Ishikawa (cell line): ENCODE data around the gene PODNL1.

Experiments used
- CEBPB ChIP-seq: IDR thresholded peaks from 2 replicates; pipeline ENCODE4 v1.6.1; 2012
- CREB1 ChIP-seq: IDR thresholded peaks from 2 replicates; pipeline ENCODE4 v1.6.1; 2012; ENCODE audit warnings: low read depth
- EGR1 ChIP-seq: IDR thresholded peaks from 2 replicates; pipeline ENCODE4 v1.6.1; 2012
- EP300 ChIP-seq: IDR thresholded peaks from 2 replicates; pipeline ENCODE4 v1.6.1; 2012; ENCODE audit warnings: borderline replicate concordance
- FOXM1 ChIP-seq: IDR thresholded peaks from 2 replicates; pipeline ENCODE4 v1.6.1; 2012; ENCODE audit warnings: low read depth, borderline replicate concordance
- NFIC ChIP-seq: IDR thresholded peaks from 2 replicates; pipeline ENCODE4 v1.6.1; 2012
- RAD21 ChIP-seq: IDR thresholded peaks from 2 replicates; pipeline ENCODE4 v1.6.1; 2012; ENCODE audit warnings: low read depth
- TAF1 ChIP-seq: IDR thresholded peaks from 2 replicates; pipeline ENCODE4 v1.6.1; 2012; ENCODE audit warnings: low read depth, mild to moderate bottlenecking
- TCF12 ChIP-seq: IDR thresholded peaks from 2 replicates; pipeline ENCODE4 v1.6.1; 2012; ENCODE audit warnings: low read depth
- TEAD4 ChIP-seq: IDR thresholded peaks from 2 replicates; pipeline ENCODE4 v1.6.1; 2012
- YY1 ChIP-seq: IDR thresholded peaks from 2 replicates; pipeline ENCODE4 v1.6.1; 2012; ENCODE audit warnings: low read depth
- ZBTB7A ChIP-seq: IDR thresholded peaks from 2 replicates; pipeline ENCODE4 v1.6.1; 2012; ENCODE audit warnings: low read depth
- TF ChIP-seq, protein P1 (sequence below): IDR thresholded peaks from 2 replicates; pipeline ENCODE4 v1.6.1; 2012
- TF ChIP-seq, protein P2 (sequence below): IDR thresholded peaks from 2 replicates; pipeline ENCODE4 v1.6.1; 2012; ENCODE audit warnings: low read depth, mild to moderate bottlenecking
- TF ChIP-seq, protein P3 (sequence below): IDR thresholded peaks from 2 replicates; pipeline ENCODE4 v1.6.1; 2012

PODNL1 gene

DNA sequence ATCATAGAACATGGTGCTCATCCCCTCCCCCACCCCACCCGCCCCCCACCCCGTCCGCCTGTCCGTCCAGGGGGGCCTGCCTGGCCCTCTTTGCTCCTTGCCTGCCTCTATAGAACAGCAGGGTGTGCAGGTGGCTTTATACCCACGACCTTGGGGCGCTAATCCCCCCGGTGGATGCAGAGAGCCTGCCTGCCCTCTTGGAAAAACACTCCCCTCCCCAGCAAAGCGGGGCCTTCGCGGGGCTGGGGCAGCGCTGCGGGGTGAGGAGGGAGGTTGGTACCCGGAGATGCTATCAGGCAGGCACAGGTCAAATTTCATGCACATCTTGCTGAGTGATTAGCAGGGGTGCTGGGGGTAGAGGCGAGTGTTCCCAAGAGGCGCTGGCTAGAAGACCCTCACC lies 46.0 kb upstream of the PODNL1 start:
- TF ChIP-seq EP300 = no peak
- TF ChIP-seq EGR1 = no peak
- TF ChIP-seq, protein P1, sequence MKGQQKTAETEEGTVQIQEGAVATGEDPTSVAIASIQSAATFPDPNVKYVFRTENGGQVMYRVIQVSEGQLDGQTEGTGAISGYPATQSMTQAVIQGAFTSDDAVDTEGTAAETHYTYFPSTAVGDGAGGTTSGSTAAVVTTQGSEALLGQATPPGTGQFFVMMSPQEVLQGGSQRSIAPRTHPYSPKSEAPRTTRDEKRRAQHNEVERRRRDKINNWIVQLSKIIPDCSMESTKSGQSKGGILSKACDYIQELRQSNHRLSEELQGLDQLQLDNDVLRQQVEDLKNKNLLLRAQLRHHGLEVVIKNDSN = no peak
- TF ChIP-seq TCF12 = no peak
- no peak for TF ChIP-seq TEAD4
- no peak for TF ChIP-seq RAD21
- TF ChIP-seq FOXM1 = no peak
- no peak for TF ChIP-seq NFIC
- TF ChIP-seq, protein P2, sequence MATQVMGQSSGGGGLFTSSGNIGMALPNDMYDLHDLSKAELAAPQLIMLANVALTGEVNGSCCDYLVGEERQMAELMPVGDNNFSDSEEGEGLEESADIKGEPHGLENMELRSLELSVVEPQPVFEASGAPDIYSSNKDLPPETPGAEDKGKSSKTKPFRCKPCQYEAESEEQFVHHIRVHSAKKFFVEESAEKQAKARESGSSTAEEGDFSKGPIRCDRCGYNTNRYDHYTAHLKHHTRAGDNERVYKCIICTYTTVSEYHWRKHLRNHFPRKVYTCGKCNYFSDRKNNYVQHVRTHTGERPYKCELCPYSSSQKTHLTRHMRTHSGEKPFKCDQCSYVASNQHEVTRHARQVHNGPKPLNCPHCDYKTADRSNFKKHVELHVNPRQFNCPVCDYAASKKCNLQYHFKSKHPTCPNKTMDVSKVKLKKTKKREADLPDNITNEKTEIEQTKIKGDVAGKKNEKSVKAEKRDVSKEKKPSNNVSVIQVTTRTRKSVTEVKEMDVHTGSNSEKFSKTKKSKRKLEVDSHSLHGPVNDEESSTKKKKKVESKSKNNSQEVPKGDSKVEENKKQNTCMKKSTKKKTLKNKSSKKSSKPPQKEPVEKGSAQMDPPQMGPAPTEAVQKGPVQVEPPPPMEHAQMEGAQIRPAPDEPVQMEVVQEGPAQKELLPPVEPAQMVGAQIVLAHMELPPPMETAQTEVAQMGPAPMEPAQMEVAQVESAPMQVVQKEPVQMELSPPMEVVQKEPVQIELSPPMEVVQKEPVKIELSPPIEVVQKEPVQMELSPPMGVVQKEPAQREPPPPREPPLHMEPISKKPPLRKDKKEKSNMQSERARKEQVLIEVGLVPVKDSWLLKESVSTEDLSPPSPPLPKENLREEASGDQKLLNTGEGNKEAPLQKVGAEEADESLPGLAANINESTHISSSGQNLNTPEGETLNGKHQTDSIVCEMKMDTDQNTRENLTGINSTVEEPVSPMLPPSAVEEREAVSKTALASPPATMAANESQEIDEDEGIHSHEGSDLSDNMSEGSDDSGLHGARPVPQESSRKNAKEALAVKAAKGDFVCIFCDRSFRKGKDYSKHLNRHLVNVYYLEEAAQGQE = no peak
- TF ChIP-seq, protein P3, sequence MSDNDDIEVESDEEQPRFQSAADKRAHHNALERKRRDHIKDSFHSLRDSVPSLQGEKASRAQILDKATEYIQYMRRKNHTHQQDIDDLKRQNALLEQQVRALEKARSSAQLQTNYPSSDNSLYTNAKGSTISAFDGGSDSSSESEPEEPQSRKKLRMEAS = no peak
- TF ChIP-seq TAF1 = no peak
- no peak for TF ChIP-seq ZBTB7A

DNA sequence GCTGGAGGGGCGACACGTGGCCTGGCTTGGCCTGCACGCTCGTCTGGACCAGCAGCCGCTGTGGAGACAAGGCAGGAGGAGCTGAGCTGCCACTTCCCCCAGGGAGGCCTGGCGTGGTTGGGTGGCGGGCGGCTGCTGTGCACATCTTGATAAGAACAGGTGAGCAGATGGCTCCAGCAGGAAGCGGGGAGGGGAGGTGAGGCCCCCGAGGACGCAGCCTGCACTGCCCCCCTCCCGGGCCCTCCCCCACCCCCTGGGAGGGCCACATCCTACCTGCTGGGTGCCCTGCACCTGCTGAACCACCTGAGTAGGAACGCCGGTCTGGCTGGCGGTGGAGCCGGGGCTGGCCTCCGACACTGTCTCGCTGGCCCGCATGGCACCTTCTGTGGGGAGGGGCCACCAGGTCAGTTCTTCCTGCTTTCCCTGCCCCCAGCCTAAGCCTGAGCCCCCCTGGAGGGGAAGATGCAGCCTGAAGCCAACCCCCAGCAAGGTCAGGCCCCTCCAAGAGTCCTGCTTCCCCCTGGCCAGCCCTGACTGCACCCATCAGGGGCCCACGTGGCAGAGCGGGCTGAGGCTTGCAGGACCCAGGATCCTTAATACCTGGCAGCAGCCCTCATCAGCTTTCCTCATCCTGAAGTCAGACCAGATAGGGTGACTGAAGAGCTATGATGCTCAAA lies 45.1 kb upstream of the PODNL1 start:
- TF ChIP-seq YY1 (no peak), CREB1 (no peak), FOXM1 (no peak), CEBPB (no peak), TEAD4 (no peak), RAD21 (no peak), EGR1 (no peak), NFIC (no peak)
- TF ChIP-seq, protein P1 = no peak
- TF ChIP-seq, protein P3 = no peak

DNA sequence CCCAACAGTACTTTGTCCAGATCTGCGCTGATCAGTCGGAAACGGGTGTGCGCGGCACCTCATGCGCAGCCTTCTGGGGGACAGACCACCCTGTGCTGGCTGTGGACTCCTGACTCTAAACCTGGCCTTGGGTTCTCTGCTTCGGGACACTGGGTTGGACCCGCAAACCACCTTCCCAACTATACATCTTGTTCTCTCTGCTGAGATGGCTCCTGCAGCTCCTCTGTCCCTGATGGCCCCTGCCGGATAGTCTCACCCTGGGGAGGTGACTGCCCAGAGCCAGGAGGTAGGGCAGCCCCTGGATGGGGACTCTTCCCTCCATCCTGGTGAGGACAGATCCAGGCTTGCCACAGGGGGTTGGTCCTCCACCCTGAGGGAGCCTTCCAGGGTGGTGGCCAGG lies 44.6 kb upstream of the PODNL1 start:
- TF ChIP-seq NFIC (no peak), RAD21 (no peak), CEBPB (no peak), TCF12 (no peak), ZBTB7A (no peak), TAF1 (no peak), TEAD4 (no peak), YY1 (no peak), FOXM1 (no peak), EGR1 (no peak)
- TF ChIP-seq, protein P2 = no peak
- TF ChIP-seq, protein P1 = no peak
- TF ChIP-seq, protein P3 = no peak

DNA sequence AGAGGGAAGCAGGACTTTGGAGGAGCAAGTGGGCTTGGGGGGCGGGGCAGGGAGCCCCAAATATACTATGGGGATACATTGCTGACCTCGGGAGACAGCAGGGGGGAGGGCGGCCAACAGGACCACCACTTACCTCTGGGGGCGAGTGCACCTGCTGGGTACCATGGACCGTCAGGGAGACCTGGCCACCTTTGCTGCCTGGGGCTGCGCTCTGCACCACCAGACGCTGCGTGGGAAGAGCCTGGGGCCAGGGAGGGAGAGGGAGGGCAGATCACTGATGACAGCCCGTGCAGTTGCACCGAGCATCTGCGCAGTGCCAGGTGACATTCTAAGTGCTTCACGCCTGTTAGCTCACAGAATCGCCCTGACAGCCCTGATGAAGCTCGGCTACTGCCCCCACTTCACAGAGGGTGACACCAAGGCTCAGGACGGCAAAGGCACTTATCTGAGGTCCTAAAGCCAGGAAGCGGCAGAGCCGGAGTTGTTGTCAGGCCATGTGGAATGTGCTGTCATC lies 43.8 kb upstream of the PODNL1 start:
- TF ChIP-seq, protein P3 = no peak

DNA sequence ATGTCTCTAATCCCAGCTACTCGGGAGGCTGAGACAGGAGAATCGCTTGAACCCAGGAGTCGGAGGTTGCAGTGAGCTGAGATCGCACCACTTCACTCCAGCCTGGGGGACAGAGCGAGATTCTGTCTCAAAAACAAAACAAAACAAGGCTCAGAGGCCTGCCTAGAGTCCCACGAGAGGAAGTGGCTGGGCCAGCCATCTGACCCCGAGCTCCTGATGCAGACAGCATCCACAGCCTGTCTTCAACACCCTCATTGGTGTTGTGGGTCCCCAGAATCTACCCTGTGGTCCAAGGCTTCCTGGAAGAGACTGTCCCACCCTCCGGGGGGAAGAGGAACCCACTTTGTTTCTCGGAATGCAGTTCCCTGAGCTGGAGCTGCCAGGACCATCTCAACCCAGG lies 43.2 kb upstream of the PODNL1 start:
- TF ChIP-seq TAF1 = no peak
- TF ChIP-seq TEAD4 = no peak
- TF ChIP-seq EGR1 = no peak
- TF ChIP-seq RAD21 = no peak
- TF ChIP-seq, protein P2 = no peak
- no peak for TF ChIP-seq EP300
- TF ChIP-seq TCF12 = no peak
- TF ChIP-seq YY1 = no peak
- TF ChIP-seq CREB1 = no peak
- no peak for TF ChIP-seq FOXM1
- TF ChIP-seq, protein P1 = no peak
- TF ChIP-seq NFIC = no peak
- no peak for TF ChIP-seq CEBPB
- TF ChIP-seq, protein P3 = no peak
- TF ChIP-seq ZBTB7A = no peak
